Endodermal cell (in vitro differentiated cells): ENCODE data around the gene ZNF780A. TPM values are rescaled to one million over a fixed set of nuclear protein-coding genes. Genes with fewer than 3 reads are reported as not detected.

ENCODE experiments used
- DNase-seq: peaks from one replicate; pipeline ENCODE4 v3.0.0-alpha.2; 2017
- H3K27ac ChIP-seq: 2 replicates; pipeline ENCODE4 v1.5.1; 2013; ENCODE audit warnings: mild to moderate bottlenecking, low read depth, low read length, moderate library complexity
- H3K27me3 ChIP-seq: 2 replicates; pipeline ENCODE4 v1.6.1; 2013; ENCODE audit warnings: mild to moderate bottlenecking, low read length, moderate library complexity; ENCODE audit not compliant: insufficient read depth, control insufficient read depth, poor library complexity, severe bottlenecking
- H3K36me3 ChIP-seq: 2 replicates; pipeline ENCODE4 v1.7.0; 2013; ENCODE audit warnings: mild to moderate bottlenecking, low read length, moderate library complexity; ENCODE audit not compliant: control insufficient read depth, insufficient read depth
- H3K4me1 ChIP-seq: one replicate; pipeline ENCODE4 v1.7.0; 2013; ENCODE audit warnings: low read length; ENCODE audit not compliant: control insufficient read depth, insufficient read depth
- H3K4me3 ChIP-seq: 2 replicates; pipeline ENCODE4 v1.5.1; 2013; ENCODE audit warnings: mild to moderate bottlenecking, low read length, moderate library complexity
- H3K9ac ChIP-seq: 2 replicates; pipeline ENCODE4 v1.6.1; 2013; ENCODE audit warnings: mild to moderate bottlenecking, low read length, moderate library complexity; ENCODE audit not compliant: poor library complexity, severe bottlenecking; ENCODE audit errors: extremely low read depth
- H3K9me3 ChIP-seq: 2 replicates; pipeline ENCODE4 v1.6.1; 2013; ENCODE audit warnings: mild to moderate bottlenecking, low read length, moderate library complexity; ENCODE audit not compliant: control insufficient read depth
- H3K27ac Mint-ChIP-seq: 2 replicates; pipeline ENCODE4 v1.8.0; 2020; ENCODE audit warnings: mixed read lengths
- H3K27me3 Mint-ChIP-seq: 2 replicates; pipeline ENCODE4 v1.8.0; 2021; ENCODE audit warnings: mild to moderate bottlenecking, mixed read lengths; ENCODE audit not compliant: insufficient read depth
- H3K36me3 Mint-ChIP-seq: 2 replicates; pipeline ENCODE4 v1.8.0; 2020; ENCODE audit warnings: low read depth, mixed read lengths
- H3K4me1 Mint-ChIP-seq: 2 replicates; pipeline ENCODE4 v1.8.0; 2020; ENCODE audit warnings: mixed read lengths
- H3K4me3 Mint-ChIP-seq: 2 replicates; pipeline ENCODE4 v1.8.0; 2020; ENCODE audit warnings: mild to moderate bottlenecking, moderate library complexity, mixed read lengths
- H3K9me3 Mint-ChIP-seq: 2 replicates; pipeline ENCODE4 v1.8.0; 2020; ENCODE audit warnings: mild to moderate bottlenecking, mixed read lengths
- WGBS, 2 experiments: methylation state at CpG; one replicate each; pipeline versions ENCODE4 v1.1.5 to v1.1.7; 2013; ENCODE audit warnings: missing lambda C conversion rate in 2 of 2, mixed read lengths in 1 of 2; ENCODE audit not compliant: insufficient coverage in 1 of 2, insufficient read length in 1 of 2; 5-methylcytosine and 5-hydroxymethylcytosine counted together
- total RNA-seq, 2 donors: library from RNA; stranded (reverse); fragmentation: NEBNext Ultra II Directional in 1 of 2; extraction: Animal tissue kit (Norgen Biotek cat#: 25700) in 1 of 2; gene quantifications; 2 replicates in 1 of 2; 3 replicates in 1 of 2; pipeline ENCODE4 v1.2.1, GENCODE V29; 2021
- TF ChIP-seq, protein P1 (sequence below): fragments of 200-600 bp; sonication (generic); conservative IDR thresholded peaks from 2 replicates; pipeline ENCODE4 v1.5.0; 2021; ENCODE audit warnings: antibody characterized with exemption, mild to moderate bottlenecking

The ZNF780A gene
- total RNA-seq, 2 donors from 2014 or later = 20.5 to 21.2 TPM

DNA sequence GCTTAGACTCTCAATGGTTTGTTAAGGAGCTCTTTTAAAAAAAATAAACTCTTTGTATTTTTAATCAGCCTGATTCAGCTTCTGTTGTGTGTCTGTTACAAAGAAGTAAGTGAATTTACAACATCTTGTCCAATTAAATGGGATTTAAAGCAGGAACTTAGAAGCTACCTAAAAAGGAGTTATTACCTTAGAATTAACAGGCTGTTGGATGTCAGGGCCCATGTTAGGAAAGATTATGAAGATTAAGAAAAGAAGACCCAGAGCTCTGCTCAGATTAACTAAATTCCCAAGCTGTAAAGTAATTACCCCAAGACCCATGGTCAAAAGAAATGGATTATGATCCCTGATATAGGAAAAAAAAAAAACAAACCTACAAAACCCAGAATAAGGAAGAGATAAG, 44.1 kb upstream of the ZNF780A start:
- Histone ChIP-seq H3K27ac (no peak overlapping the region), H3K27me3 (peaks cover 21% of the 10 kb centered on the region), H3K4me1 (no peaks in the 10 kb centered on the region), H3K9ac (no peak overlapping the region), H3K4me3 (no peak overlapping the region), H3K9me3 (peaks cover 5% of the 10 kb centered on the region), H3K36me3 (no peaks in the 10 kb centered on the region)
- Mint-ChIP-seq H3K27me3 (peaks cover 16% of the 10 kb centered on the region), H3K36me3 (no peaks in the 10 kb centered on the region), H3K4me3 (no peak overlapping the region), H3K4me1 (no peaks in the 10 kb centered on the region), H3K9me3 (peaks cover 7% of the 10 kb centered on the region), H3K27ac (no peak overlapping the region)
- DNase-seq = no peak
- TF ChIP-seq, protein P1, sequence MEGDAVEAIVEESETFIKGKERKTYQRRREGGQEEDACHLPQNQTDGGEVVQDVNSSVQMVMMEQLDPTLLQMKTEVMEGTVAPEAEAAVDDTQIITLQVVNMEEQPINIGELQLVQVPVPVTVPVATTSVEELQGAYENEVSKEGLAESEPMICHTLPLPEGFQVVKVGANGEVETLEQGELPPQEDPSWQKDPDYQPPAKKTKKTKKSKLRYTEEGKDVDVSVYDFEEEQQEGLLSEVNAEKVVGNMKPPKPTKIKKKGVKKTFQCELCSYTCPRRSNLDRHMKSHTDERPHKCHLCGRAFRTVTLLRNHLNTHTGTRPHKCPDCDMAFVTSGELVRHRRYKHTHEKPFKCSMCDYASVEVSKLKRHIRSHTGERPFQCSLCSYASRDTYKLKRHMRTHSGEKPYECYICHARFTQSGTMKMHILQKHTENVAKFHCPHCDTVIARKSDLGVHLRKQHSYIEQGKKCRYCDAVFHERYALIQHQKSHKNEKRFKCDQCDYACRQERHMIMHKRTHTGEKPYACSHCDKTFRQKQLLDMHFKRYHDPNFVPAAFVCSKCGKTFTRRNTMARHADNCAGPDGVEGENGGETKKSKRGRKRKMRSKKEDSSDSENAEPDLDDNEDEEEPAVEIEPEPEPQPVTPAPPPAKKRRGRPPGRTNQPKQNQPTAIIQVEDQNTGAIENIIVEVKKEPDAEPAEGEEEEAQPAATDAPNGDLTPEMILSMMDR = no peak

- H3K4me3 ChIP-seq = no peak overlapping the region
- TF ChIP-seq, protein P1 = no peak
- peaks cover 21% of the 10 kb centered on the region for H3K27me3 ChIP-seq
- H3K27me3 Mint-ChIP-seq = peaks cover 22% of the 10 kb centered on the region
- H3K36me3 Mint-ChIP-seq = no peaks in the 10 kb centered on the region
- H3K27ac Mint-ChIP-seq = no peak overlapping the region
- no peaks in the 10 kb centered on the region for H3K36me3 ChIP-seq
- peaks cover 8% of the 10 kb centered on the region for H3K9me3 ChIP-seq
- H3K4me1 Mint-ChIP-seq = no peaks in the 10 kb centered on the region
- no peak overlapping the region for H3K4me3 Mint-ChIP-seq
- WGBS, 2 experiments = 73 to 83% methylated on average over 1 of the region's 1 CpG
- H3K4me1 ChIP-seq = no peaks in the 10 kb centered on the region
- no peak overlapping the region for H3K27ac ChIP-seq
- no peak overlapping the region for H3K9ac ChIP-seq
- no peak for DNase-seq
- peaks cover 1% of the 10 kb centered on the region for H3K9me3 Mint-ChIP-seq
Observed at GRCh38 chr19:40133491-40133890, 42.7 kb upstream of the ZNF780A start.

- H3K27ac ChIP-seq = no peak overlapping the region
- H3K36me3 Mint-ChIP-seq = no peaks in the 10 kb centered on the region
- H3K9me3 Mint-ChIP-seq = no peaks in the 10 kb centered on the region
- H3K27me3 ChIP-seq = peaks cover 35% of the 10 kb centered on the region
- no peaks in the 10 kb centered on the region for H3K4me1 Mint-ChIP-seq
- H3K36me3 ChIP-seq = no peaks in the 10 kb centered on the region
- no peak overlapping the region for H3K9ac ChIP-seq
- no peak overlapping the region for H3K4me3 ChIP-seq
- H3K9me3 ChIP-seq = peaks cover 8% of the 10 kb centered on the region
- TF ChIP-seq, protein P1 = no peak
- no peak for DNase-seq
- no peaks in the 10 kb centered on the region for H3K4me1 ChIP-seq
- H3K27me3 Mint-ChIP-seq = peaks cover 21% of the 10 kb centered on the region
- H3K27ac Mint-ChIP-seq = no peak overlapping the region
- H3K4me3 Mint-ChIP-seq = no peak overlapping the region
Observed at GRCh38 chr19:40130013-40130412, 39.3 kb upstream of the ZNF780A start.
